ENCODE results near the gene BAAT. TPM values are rescaled to one million over a fixed set of nuclear protein-coding genes. Genes with fewer than 3 reads are reported as not detected.

The BAAT gene
- total RNA-seq, 2 donors from 2014 or later = 0.30 TPM; not detected in 1

- no peak for TF ChIP-seq CTCF (IDR thresholded peaks at IDR 0.05)
- Histone ChIP-seq H3K4me1 (no peaks in the 10 kb centered on the region), H3K4me3 (no peak overlapping the region), H3K36me3 (no peaks in the 10 kb centered on the region), H3K27ac (no peak overlapping the region), H3K9me3 (no peaks in the 10 kb centered on the region), H3K9ac (ENCODE audit: low read depth in 2 of 2, low read length in 2 of 2) (no peak overlapping the region), H3K27me3 (no peaks in the 10 kb centered on the region)
- intact Hi-C loops (cut with DNase I) = no loop called here
- no peak for DNase-seq
Observed at GRCh38 chr9:101369884-101370531, 14.8 kb downstream of the BAAT start.

GRCh38 chr9:101369286-101369685 is 15.5 kb downstream of the BAAT start:
- no peak for DNase-seq
- Histone ChIP-seq H3K27ac (no peak overlapping the region), H3K4me3 (no peak overlapping the region), H3K36me3 (no peaks in the 10 kb centered on the region), H3K9me3 (no peaks in the 10 kb centered on the region), H3K4me1 (no peaks in the 10 kb centered on the region), H3K9ac (ENCODE audit: low read depth in 2 of 2, low read length in 2 of 2) (no peak overlapping the region), H3K27me3 (no peaks in the 10 kb centered on the region)
- intact Hi-C loops (cut with DNase I) = no loop called here
- no peak for TF ChIP-seq CTCF (IDR thresholded peaks at IDR 0.05)

GRCh38 chr9:101367323-101367722 is 17.5 kb downstream of the BAAT start:
- intact Hi-C loops (cut with DNase I) = no loop called here
- Histone ChIP-seq H3K36me3 (no peaks in the 10 kb centered on the region), H3K9ac (ENCODE audit: low read depth in 2 of 2, low read length in 2 of 2) (no peak overlapping the region), H3K4me3 (no peak overlapping the region), H3K4me1 (no peaks in the 10 kb centered on the region), H3K9me3 (no peaks in the 10 kb centered on the region), H3K27ac (no peak overlapping the region), H3K27me3 (no peaks in the 10 kb centered on the region)
- DNase-seq = no peak
- no peak for TF ChIP-seq CTCF (IDR thresholded peaks at IDR 0.05)

- Histone ChIP-seq H3K27me3 (no peaks in the 10 kb centered on the region), H3K4me1 (no peaks in the 10 kb centered on the region), H3K9ac (ENCODE audit: low read depth in 2 of 2, low read length in 2 of 2) (no peak overlapping the region), H3K9me3 (no peaks in the 10 kb centered on the region), H3K36me3 (no peaks in the 10 kb centered on the region), H3K27ac (no peak overlapping the region), H3K4me3 (no peak overlapping the region)
- TF ChIP-seq CTCF (IDR thresholded peaks at IDR 0.05) = no peak
- no peak for DNase-seq
- intact Hi-C loops (cut with DNase I) = no loop called here
Observed at GRCh38 chr9:101366038-101366756, 18.6 kb downstream of the BAAT start.

GRCh38 chr9:101365181-101365580 is 19.6 kb downstream of the BAAT start:
- TF ChIP-seq CTCF (IDR thresholded peaks at IDR 0.05) = no peak
- H3K27ac ChIP-seq = no peak overlapping the region
- no peak for DNase-seq
- H3K4me1 ChIP-seq = no peaks in the 10 kb centered on the region
- no peak overlapping the region for H3K9ac ChIP-seq (ENCODE audit: low read depth in 2 of 2, low read length in 2 of 2)
- H3K9me3 ChIP-seq = no peaks in the 10 kb centered on the region
- no peaks in the 10 kb centered on the region for H3K36me3 ChIP-seq
- intact Hi-C loops (cut with DNase I) = no loop called here
- H3K27me3 ChIP-seq = no peaks in the 10 kb centered on the region
- no peak overlapping the region for H3K4me3 ChIP-seq

Measured in colonic mucosa (tissue), 4 donors.